ENCODE data around the gene NFIB. TPM values are rescaled to one million over a fixed set of nuclear protein-coding genes. Genes with fewer than 3 reads are reported as not detected.

Gene NFIB
- total RNA-seq, 4 donors from 2014 or later = 85.3 to 173 (median 115) TPM

- H3K4me1 ChIP-seq = no peaks in the 10 kb centered on the region
- H3K36me3 ChIP-seq = no peaks in the 10 kb centered on the region
- no peak overlapping the region for H3K27ac ChIP-seq
- DNase-seq = no peak
- H3K4me3 ChIP-seq = no peak overlapping the region
- H3K9me3 ChIP-seq = no peaks in the 10 kb centered on the region
- TF ChIP-seq POLR2A (IDR thresholded peaks at IDR 0.05) = no peak
- TF ChIP-seq CTCF (IDR thresholded peaks at IDR 0.05) = no peak
- no peaks in the 10 kb centered on the region for H3K27me3 ChIP-seq
- intact Hi-C loops (cut with DNase I; ENCODE audit: low total_unique reads) = no loop called here
These were observed 166.2 kb downstream of the NFIB start for GRCh38 chr9:14147738-14148137.

- no peak for DNase-seq
- no peak for TF ChIP-seq CTCF (IDR thresholded peaks at IDR 0.05)
- Histone ChIP-seq H3K4me1 (no peaks in the 10 kb centered on the region), H3K27me3 (no peaks in the 10 kb centered on the region), H3K9me3 (no peaks in the 10 kb centered on the region), H3K36me3 (no peaks in the 10 kb centered on the region), H3K4me3 (no peak overlapping the region), H3K27ac (no peak overlapping the region)
- intact Hi-C loops (cut with DNase I; ENCODE audit: low total_unique reads) = no loop called here
These were observed 167.6 kb downstream of the NFIB start for GRCh38 chr9:14146201-14146874.

- Histone ChIP-seq H3K4me3 (no peak overlapping the region), H3K4me1 (no peaks in the 10 kb centered on the region), H3K27ac (no peak overlapping the region), H3K36me3 (no peaks in the 10 kb centered on the region), H3K9me3 (no peaks in the 10 kb centered on the region), H3K27me3 (no peaks in the 10 kb centered on the region)
- no peak for DNase-seq
- intact Hi-C loops (cut with DNase I; ENCODE audit: low total_unique reads) = no loop called here
- TF ChIP-seq POLR2A (IDR thresholded peaks at IDR 0.05) (no peak), CTCF (IDR thresholded peaks at IDR 0.05) (no peak)
These were observed 169.7 kb downstream of the NFIB start for GRCh38 chr9:14144215-14144614.

- Histone ChIP-seq H3K4me3 (no peak overlapping the region), H3K4me1 (no peaks in the 10 kb centered on the region), H3K27me3 (no peaks in the 10 kb centered on the region), H3K27ac (no peak overlapping the region), H3K36me3 (no peaks in the 10 kb centered on the region), H3K9me3 (no peaks in the 10 kb centered on the region)
- TF ChIP-seq POLR2A (IDR thresholded peaks at IDR 0.05) = no peak
- no peak for TF ChIP-seq CTCF (IDR thresholded peaks at IDR 0.05)
- DNase-seq = no peak
- intact Hi-C loops (cut with DNase I; ENCODE audit: low total_unique reads) = no loop called here
These were observed 172.2 kb downstream of the NFIB start for GRCh38 chr9:14141699-14142098.

GRCh38 chr9:14140096-14140697 lies 173.7 kb downstream of the NFIB start:
- intact Hi-C loops (cut with DNase I; ENCODE audit: low total_unique reads) = no loop called here
- no peak overlapping the region for H3K27ac ChIP-seq
- TF ChIP-seq POLR2A (IDR thresholded peaks at IDR 0.05) (no peak), CTCF (IDR thresholded peaks at IDR 0.05) (no peak)

More at GRCh38 chr9:14140096-14140697, 173.7 kb downstream of the NFIB start:
- Histone ChIP-seq H3K9me3 (no peaks in the 10 kb centered on the region), H3K4me1 (no peaks in the 10 kb centered on the region), H3K27me3 (no peaks in the 10 kb centered on the region), H3K36me3 (no peaks in the 10 kb centered on the region), H3K4me3 (no peak overlapping the region)
- DNase-seq = no peak

All from uterus (tissue), 4 donors.